ENCODE results near the gene SLC16A4.

SLC16A4 gene

DNA sequence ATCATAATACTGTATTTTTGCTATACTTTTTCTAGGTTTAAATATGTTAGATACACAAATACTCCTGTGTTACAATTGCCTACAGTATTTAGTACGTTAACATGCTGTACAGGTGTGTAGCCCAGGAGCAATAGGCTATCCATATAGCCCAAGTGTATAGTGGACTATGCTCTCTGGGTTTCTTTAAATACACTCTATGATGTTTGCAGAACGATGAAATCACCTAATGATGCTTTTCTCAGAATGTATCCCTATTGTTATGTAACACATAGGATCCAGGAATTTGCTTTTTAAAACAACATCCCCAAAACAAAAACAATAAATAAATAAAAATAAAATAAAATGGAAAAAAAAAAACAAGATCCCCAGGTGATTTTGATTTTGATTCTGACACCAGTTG is 69.8 kb downstream of the SLC16A4 start:
- DNase-seq: no peak

DNA sequence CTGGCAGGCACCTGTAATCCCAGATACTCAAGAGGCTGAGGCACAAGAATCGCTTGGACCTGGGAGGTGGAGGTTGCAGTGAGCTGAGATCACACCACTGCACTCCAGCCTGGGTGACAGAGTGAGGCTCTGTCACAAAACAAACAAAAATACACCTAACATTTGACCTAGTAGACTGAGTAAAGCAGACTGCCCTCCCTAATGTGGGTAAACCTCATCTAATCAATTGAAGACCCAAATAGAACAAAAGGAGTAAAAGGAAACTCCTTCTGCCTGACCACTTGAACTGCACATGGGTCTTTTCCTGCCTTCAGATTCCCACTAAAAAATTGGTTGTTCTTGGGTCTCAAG is 70.7 kb downstream of the SLC16A4 start:
- DNase-seq: no peak

DNA sequence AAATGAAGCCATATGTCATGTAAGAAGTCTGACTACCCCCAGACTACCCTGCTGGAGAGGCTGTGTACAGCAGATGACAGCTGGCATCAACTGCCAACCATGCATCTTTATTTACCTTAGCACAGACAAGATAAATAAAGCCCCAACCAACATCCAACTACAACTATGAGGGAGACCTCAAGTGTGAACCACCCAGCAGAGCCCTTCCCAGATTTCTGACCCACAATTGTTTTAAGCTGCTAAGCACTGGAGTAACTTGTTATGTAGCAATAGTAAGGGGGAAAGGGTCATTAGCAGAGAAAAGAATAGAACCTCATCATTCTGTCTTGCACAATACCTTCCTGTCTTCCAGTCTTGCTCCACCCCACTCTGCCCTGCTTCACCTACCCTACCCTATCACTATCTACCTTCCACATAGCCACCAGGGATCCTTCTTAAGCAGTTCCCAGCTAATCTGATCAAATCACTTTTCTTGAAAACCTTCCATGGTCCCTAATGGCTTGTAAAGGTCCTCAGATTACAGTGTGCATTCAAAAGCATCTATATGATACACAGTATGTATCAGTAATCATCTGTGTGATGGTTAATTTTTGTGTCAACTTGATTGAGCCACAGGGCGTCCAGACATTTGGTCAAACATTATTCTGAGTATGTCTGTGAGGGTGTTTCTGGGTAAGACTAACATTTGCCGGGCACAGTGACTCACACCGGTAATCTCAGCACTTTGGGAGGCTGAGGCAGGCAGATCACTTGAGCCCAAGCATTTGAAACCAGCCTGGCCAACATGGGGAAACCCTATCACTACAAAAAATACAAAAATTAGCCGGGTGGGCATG is 71.3 kb downstream of the SLC16A4 start:
- peak; percentile 49 for DNase-seq

DNA sequence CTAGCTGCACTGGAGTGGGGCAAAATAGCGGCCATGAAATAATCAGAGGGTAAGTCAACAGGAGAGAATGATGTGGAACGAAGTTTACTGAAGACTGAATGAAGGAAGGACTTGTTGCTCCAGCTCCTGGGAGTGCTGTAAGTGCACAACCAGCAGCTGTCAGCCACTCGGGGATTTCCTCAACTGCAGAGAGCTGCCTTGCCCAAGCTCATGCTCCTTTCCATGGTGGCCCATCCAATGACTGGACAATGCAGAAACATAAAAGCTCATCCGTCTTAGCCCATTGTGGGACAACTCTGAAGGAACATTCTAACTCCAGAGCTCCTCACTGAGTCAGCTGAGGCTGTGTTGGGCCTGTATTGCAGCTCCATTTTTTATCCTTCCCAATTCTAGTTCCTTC is 72.8 kb downstream of the SLC16A4 start:
- no peak for DNase-seq

DNA sequence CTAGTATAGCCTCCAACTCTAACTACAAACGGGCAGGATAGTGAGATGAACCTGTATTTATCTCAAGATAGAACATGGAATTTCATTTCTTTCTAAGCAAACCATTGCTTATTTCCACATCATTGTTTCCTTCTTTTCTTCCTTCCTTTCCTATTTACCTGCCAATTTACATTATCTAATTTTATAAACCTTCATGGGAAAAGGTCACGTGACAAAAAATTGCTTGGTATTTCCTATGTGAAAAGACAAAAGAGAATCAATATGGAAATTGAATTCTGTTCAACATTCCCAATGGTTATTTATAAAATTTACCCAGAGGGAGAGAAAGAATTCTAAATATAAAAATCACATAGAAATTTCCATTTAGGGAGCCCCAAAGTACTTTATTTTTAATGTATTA is 74.1 kb downstream of the SLC16A4 start:
- no peak for DNase-seq

All from NCI-H2171 (cell line).